Endometrial microvascular endothelial cells (primary cell): Measurements from ENCODE around the gene RSBN1L. TPM values are rescaled to one million over a fixed set of nuclear protein-coding genes. Genes with fewer than 3 reads are reported as not detected.
"Not testable (repeated sequence)": the region's sequence is repeated elsewhere in the genome, so short reads cannot be mapped to it uniquely, and the experiment has no call there.

Experiments used
- in situ Hi-C: cut with HindIII; loops from 2 replicates; pipeline ENCODE4 v1.10.0; 2017; ENCODE audit warnings: low sequenced_read_pairs, low pct_unique_long_range_greater_than_20kb; ENCODE audit errors: inconsistent ontology term
- total RNA-seq: library from RNA; depleted of rRNA; stranded (reverse); fragments of >200 nt; gene quantifications from one replicate; pipeline ENCODE4 v1.2.3, GENCODE V29; 2015; ENCODE audit errors: inconsistent ontology term

RSBN1L gene
- total RNA-seq, 1 donor from 2014 or later = 25.8 TPM

- in situ Hi-C loops = no loop called here
Observed at GRCh38 chr7:77685233-77685632, 11.0 kb upstream of the RSBN1L start.

DNA sequence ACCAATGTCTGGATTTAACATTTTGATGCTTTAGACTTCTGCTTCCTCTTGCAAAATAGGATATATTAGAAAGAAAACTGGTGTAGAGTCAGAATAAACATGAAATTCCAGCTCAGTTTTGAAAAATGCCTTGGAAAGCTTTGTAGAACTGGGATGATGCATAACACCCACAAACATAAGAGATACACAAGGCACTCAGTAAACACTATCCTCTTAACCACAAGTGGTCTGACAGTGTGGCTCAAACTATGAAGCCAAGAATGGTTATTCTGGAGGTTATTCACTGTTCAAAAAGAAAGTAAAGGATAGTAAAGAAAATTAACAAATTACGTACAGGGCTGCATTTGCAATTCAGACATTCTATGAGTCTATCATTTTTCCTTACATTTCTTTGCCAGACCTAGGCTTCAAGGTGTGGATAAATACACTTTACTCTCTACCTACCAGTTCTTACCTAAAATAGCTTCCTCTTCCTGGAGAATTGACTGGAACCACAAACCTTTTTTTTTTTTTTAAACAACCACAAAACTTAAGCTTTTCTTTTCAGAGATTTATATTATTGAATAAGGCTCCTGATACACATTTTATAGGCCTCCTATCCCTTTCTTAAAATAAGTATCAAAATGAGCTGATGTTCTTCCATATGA is 9.0 kb upstream of the RSBN1L start:
- in situ Hi-C loops = no loop called here

DNA sequence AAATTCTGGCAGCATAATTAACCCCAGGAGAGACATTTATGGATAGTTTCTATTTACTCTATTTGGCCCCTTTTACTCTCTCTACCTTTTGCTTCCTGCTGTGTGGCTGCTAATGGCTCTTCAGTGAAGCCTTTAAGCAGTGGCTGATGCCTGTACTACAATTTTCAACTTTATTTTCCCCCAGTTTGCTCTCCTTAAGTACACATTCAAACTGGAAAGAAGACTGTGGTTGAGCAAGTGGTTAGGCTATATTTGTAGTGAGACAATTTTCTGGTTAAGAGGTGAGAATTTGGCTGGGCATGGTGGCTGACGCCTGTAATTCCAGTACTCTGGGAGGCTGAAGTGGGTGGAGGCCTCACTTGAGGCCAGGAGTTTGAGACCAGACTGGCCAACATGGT is 8.5 kb upstream of the RSBN1L start:
- in situ Hi-C loops = no loop called here

DNA sequence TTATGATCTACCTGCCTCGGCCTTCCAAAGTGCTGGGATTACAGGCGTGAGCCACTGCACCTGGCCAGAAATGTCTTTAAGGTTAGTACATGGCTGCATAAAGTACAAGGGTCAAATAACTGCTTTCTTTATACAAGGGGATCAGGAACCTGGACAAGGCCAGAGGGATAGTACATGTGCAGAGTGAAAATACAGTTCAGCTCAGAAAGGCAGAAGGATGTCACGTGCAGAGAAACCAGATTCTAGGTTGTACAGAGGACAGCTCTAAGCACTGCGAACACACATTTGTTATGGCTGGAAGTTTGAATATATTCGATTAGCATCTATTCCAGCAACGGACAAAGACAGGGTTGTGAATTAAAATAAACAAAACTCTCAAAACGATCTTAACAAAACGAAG is 6.0 kb upstream of the RSBN1L start:
- in situ Hi-C loops = no loop called here

GRCh38 chr7:77691892-77692491 is 4.3 kb upstream of the RSBN1L start:
- in situ Hi-C loops = no loop called here

- in situ Hi-C loops = no loop called here
Observed at GRCh38 chr7:77693830-77694583, 2.3 kb upstream of the RSBN1L start.

DNA sequence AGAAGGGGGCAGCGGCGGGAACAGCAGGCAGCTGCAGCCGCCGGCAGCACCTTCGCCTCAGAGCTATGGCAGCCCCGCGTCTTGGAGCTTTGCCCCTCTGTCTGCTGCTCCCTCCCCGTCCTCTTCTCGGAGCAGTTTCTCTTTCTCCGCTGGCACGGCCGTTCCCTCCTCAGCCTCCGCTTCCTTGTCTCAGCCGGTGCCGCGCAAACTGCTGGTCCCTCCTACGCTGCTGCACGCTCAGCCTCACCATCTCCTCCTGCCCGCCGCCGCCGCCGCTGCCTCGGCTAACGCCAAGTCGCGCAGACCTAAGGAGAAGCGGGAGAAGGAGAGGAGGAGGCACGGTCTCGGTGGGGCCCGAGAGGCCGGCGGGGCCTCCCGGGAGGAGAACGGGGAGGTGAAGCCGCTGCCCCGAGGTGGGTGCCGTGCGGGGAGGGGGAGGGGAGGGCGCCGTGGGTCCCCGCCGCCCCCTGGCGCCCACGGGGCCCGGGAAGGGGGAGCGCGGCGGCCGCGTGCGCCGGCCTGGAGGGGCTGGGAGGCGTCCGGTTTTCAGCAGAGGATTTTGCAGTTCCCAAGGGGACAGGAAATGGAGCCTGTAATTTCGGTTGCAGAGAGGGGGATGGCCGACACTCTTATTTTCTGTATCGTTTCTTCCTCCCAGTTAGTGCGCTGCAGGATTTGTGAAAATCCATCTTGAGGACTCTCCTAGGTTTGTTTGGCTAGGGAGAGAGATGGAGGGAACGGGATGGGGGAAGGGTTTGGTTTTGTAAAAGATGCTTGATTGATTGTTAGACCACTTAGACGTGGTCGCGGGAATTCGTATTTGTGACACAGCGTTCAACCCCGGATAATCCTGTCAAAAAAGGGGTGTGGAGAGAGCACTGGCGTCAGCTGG is 630 bp downstream of the RSBN1L start:
- in situ Hi-C loops = no loop called here

GRCh38 chr7:77697535-77697831 is 1.2 kb downstream of the RSBN1L start:
- in situ Hi-C loops = no loop called here

DNA sequence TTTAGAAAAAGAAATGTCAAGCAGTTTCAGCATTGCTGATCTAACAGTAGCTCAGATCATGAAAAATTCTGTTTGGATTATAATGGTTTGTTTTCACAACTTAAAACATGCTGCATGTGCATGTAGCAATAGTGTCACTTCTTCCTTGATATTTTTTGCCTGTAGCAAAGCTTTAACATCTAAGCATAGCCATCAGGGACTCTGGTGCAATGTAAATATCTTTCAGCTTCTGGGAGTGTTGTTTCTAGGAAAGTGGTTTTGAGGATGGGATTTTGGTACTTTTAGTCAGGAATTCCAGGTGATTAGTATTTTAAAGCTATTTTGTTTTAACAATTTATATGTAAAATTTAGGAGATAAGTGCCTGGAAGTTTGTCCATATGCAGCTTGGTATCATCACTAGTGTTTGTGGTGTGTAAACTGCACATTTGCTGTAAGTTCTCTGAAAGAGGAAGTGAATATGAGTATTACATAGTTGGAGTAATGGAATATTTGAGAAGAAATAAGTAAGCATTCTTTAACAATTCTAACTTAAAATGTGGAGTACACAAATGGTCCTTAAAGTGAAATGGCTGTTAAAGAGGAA is 1.9 kb downstream of the RSBN1L start:
- in situ Hi-C loops = no loop called here

DNA sequence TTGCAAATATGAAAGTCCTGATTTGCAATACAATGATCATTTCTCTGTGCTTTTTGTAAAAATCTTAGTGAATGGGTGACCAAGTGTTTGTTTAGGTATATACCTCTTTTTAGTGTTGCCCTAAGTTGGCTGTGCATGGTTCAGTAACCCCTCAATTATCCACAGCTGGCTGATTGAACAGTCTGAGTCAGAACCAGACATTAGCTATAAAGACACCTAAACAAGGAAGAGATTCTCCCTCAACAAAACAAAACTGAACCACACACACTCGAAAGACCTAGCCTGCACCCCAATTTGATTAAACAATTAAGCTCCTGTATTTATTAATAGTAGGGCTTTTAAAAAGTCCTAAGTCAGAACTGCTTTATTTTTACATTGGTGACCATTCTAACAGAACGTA is 2.8 kb downstream of the RSBN1L start:
- in situ Hi-C loops = no loop called here

GRCh38 chr7:77702513-77702912 is 6.3 kb downstream of the RSBN1L start:
- in situ Hi-C loops = no loop called here

GRCh38 chr7:77702968-77703472 is 6.8 kb downstream of the RSBN1L start:
- in situ Hi-C loops = no loop called here

DNA sequence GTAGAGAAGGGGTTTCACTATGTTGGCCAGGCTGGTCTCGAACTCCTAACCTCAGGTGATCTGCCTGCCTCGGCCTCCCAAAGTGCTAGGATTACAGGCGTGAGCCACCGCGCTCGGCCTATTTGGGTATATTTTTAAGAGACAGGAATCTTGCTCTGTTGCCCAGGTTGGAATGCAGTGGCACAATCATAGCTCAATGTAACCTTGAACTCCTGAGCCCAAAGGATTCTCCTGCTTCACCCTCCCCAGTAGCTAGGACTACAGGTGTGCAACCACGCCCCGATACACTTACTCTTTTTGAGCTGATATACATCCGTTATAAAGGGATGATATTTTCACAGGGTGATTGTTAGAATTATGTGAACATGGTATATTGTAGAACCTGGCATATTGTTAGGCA is 7.4 kb downstream of the RSBN1L start:
- in situ Hi-C loops = not testable (repeated sequence)

- in situ Hi-C loops = no loop called here
Observed at GRCh38 chr7:77707504-77707992, 11.3 kb downstream of the RSBN1L start.

DNA sequence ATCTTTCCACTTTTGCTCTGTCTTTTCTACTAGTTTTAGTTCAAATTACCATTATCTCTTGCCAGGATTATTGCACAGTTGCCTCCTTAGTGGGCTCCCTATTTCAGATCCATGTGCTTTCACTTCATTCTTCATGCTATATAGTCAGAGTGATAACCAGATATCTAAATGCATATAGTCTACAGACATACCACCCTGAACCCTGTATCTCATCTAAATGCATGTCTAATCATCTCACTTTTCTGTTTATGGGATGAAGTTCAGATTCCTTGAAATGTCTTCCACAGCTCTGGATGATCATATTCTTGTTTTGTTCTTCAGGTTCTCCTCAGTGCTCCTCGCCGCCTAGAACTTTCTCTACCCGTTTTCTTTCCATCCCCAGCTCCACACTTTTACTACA is 13.8 kb downstream of the RSBN1L start:
- in situ Hi-C loops = no loop called here

DNA sequence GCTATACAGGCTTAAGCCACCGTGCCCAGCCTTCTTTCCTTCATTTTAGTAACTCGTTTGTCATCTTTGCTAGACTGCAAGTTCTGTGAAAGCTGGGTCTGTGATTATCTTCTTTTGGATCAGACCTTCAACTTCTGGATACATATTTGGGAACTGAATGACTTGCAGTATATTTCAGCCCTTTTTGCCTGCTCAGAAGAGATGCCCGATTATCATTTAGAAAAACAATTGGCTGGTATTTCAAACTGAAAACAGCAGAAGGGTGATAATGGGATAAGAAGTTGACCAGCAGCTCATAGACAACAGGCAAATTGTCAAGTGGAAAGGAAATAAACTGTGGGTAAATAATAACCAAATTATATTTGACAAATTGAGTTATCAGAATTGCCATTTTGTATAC is 14.6 kb downstream of the RSBN1L start:
- in situ Hi-C loops = no loop called here

DNA sequence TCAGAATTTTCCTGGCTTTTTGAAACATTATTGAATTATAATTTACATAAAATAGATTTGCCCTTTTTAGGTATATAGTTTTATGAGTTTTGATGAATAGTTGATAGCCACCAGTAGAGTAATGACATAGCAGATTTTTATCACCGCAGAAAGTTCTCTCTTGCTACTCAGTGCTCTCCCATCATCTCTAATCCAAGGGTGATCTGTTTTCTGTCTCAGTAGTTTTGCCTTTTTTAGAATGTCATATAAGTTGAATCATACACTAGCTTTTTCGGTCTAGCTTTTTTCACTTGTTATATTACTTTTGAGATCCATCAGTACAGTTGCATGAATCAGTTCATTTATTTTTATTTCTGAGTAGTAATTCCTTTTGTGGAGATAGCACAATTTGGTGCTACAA is 17.9 kb downstream of the RSBN1L start:
- in situ Hi-C loops = no loop called here

DNA sequence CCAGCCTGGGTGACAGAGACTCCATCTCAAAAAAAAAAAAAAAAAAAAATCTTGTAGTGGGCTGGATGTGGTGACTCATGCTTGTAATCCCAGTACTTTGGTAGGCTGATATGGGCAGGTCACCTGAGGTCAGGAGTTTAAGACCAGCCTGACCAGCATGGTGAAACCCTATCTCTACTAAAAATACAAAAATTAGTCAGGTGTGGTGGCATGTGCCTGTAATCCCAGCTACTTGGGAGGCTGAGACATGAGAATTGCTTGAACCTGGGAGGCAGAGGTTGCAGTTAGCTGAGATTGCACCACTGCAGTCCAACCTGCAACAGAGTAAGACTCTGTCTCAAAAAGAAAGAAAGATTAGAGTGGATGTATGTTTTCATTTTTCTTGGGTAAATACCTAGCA is 18.7 kb downstream of the RSBN1L start:
- in situ Hi-C loops = not testable (repeated sequence)

DNA sequence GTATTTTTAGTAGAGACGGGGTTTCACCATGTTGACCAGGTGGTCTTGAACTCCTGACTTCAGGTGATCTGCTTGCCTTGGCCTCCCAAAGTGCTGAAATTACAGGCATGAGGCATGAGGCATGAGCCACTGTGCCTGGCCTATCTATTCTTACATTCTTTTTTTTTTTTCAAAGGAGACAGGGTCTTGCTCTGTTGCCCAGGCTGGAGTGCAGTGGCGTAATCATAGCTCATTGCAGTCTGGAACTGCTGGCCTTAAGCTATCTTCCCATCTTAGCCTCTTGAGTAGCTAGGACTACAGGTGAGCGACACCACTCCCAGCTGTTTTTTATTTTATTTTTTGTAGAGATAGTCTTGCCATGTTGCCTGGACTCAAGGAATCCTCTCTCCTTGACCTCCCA is 20.5 kb downstream of the RSBN1L start:
- in situ Hi-C loops = no loop called here
